Vagina (tissue), 2 donors: Measurements from ENCODE around the gene OLFML2B.

ENCODE experiments used
- CTCF ChIP-seq, 3 experiments: fragments of 450-650 bp in 2 of 3; fragments of 200-600 bp in 1 of 3; sonication (generic) in 1 of 3; IDR thresholded peaks; one replicate each; pipeline ENCODE4 v1.5.1; 2017 to 2019; ENCODE audit warnings: antibody characterized with exemption in 3 of 3, mild to moderate bottlenecking in 2 of 3, moderate library complexity in 2 of 3
- POLR2A ChIP-seq, 2 donors: fragments of 450-650 bp; IDR thresholded peaks; one replicate each; pipeline ENCODE4 v1.6.1; 2017; ENCODE audit warnings: antibody characterized with exemption in 2 of 2, mild to moderate bottlenecking in 2 of 2, moderate library complexity in 2 of 2
- POLR2AphosphoS5 ChIP-seq, 2 donors: sonication (generic); formaldehyde crosslinking; IDR thresholded peaks; one replicate each; pipeline ENCODE4 v1.9.0; 2017; ENCODE audit warnings: antibody characterized with exemption in 2 of 2, mild to moderate bottlenecking in 2 of 2, low read depth in 1 of 2; ENCODE audit not compliant: insufficient read depth in 1 of 2

GRCh38 chr1:161981735-161982506 is 41.7 kb downstream of the OLFML2B start:
- no peak for TF ChIP-seq CTCF (IDR thresholded peaks at IDR 0.05)
- TF ChIP-seq POLR2A (IDR thresholded peaks at IDR 0.05) = no peak
- TF ChIP-seq POLR2AphosphoS5 (IDR thresholded peaks at IDR 0.05; ENCODE audit: insufficient read depth in 1 of 2, low read depth in 1 of 2) = no peak
